GM23338 (cell line): ENCODE data around the gene NOTCH1. TPM values are rescaled to one million over a fixed set of nuclear protein-coding genes. Genes with fewer than 3 reads are reported as not detected.
A peak's percentile ranks its signal among the peaks of the same experiment; 100 is the strongest.

ENCODE experiments used
- ATAC-seq: fragments of 200-7000 bp; cut with Tn5 transposase; 3 replicates; pipeline ENCODE4 v1.9.1; 2020
- DNase-seq: peaks from one replicate; pipeline ENCODE4 v3.0.0-alpha.2; 2015; ENCODE audit warnings: low spot score
- H2AFZ ChIP-seq: fragments of 200-600 bp; sonication (generic); 2 replicates; pipeline ENCODE4 v1.8.0; 2016; ENCODE audit warnings: antibody characterized with exemption, mild to moderate bottlenecking, moderate library complexity
- H3F3A ChIP-seq: fragments of 200-600 bp; sonication (generic); replicated peaks from 2 replicates; pipeline ENCODE4 v1.8.0; 2017; ENCODE audit warnings: antibody characterized with exemption, mixed run types, low read depth
- H3K27ac ChIP-seq: fragments of 200-600 bp; sonication (generic); 2 replicates; pipeline ENCODE4 v1.6.1; 2016; ENCODE audit warnings: low read depth
- H3K27me3 ChIP-seq: fragments of 200-600 bp; sonication (generic); 2 replicates; pipeline ENCODE4 v1.8.0; 2016; ENCODE audit warnings: mild to moderate bottlenecking, mixed run types, moderate library complexity; ENCODE audit not compliant: insufficient read depth
- H3K36me3 ChIP-seq: fragments of 200-600 bp; sonication (generic); 2 replicates; pipeline ENCODE4 v1.8.0; 2016; ENCODE audit warnings: mild to moderate bottlenecking; ENCODE audit not compliant: insufficient read depth
- H3K4me1 ChIP-seq: fragments of 200-600 bp; sonication (generic); 2 replicates; pipeline ENCODE4 v1.8.0; 2016; ENCODE audit warnings: mild to moderate bottlenecking, moderate library complexity; ENCODE audit not compliant: insufficient read depth
- H3K4me2 ChIP-seq: fragments of 200-600 bp; sonication (generic); 2 replicates; pipeline ENCODE4 v1.7.1; 2017; ENCODE audit warnings: mixed run types
- H3K4me3 ChIP-seq: fragments of 200-600 bp; sonication (generic); 2 replicates; pipeline ENCODE4 v1.6.1; 2016; ENCODE audit warnings: mixed run types
- H3K79me2 ChIP-seq: fragments of 200-600 bp; sonication (generic); replicated peaks from 2 replicates; pipeline ENCODE4 v1.8.0; 2017; ENCODE audit warnings: mild to moderate bottlenecking; ENCODE audit not compliant: insufficient read depth
- H3K9me2 ChIP-seq: fragments of 200-600 bp; sonication (generic); 2 replicates; pipeline ENCODE4 v1.8.0; 2017; ENCODE audit not compliant: insufficient read depth
- H4K20me1 ChIP-seq: fragments of 200-600 bp; sonication (generic); replicated peaks from 2 replicates; pipeline ENCODE4 v1.8.0; 2017; ENCODE audit warnings: mild to moderate bottlenecking; ENCODE audit not compliant: insufficient read depth
- H3K27ac Mint-ChIP-seq: 2 replicates; pipeline ENCODE4 v1.8.0; 2020; ENCODE audit warnings: inconsistent platforms, mild to moderate bottlenecking, moderate library complexity, mixed read lengths
- H3K27me3 Mint-ChIP-seq: 3 replicates; pipeline ENCODE4 v1.8.0; 2022; ENCODE audit warnings: low read depth, mild to moderate bottlenecking, moderate library complexity, mixed read lengths, inconsistent platforms; ENCODE audit not compliant: insufficient read depth, poor library complexity
- H3K36me3 Mint-ChIP-seq: 3 replicates; pipeline ENCODE4 v1.8.0; 2021; ENCODE audit warnings: low read depth, mild to moderate bottlenecking, inconsistent platforms, moderate library complexity, mixed read lengths
- H3K4me1 Mint-ChIP-seq: 3 replicates; pipeline ENCODE4 v1.8.0; 2020; ENCODE audit warnings: mild to moderate bottlenecking, inconsistent platforms, mixed read lengths
- H3K4me3 Mint-ChIP-seq: 3 replicates; pipeline ENCODE4 v1.8.0; 2021; ENCODE audit warnings: moderate library complexity, mild to moderate bottlenecking, inconsistent platforms, mixed read lengths
- H3K9me3 Mint-ChIP-seq: 3 replicates; pipeline ENCODE4 v1.8.0; 2020; ENCODE audit warnings: moderate library complexity, mild to moderate bottlenecking, inconsistent platforms, mixed read lengths
- CREB1 ChIP-seq: fragments of 250-450 bp; sonication (Bioruptor Pico); IDR thresholded peaks from 2 replicates; pipeline ENCODE4 v1.5.0; 2020; ENCODE audit warnings: low read depth, mild to moderate bottlenecking, moderate library complexity
- EZH2phosphoT487 ChIP-seq: fragments of 200-600 bp; sonication (generic); IDR thresholded peaks from one replicate; pipeline ENCODE4 v1.8.1; 2018; ENCODE audit warnings: antibody characterized with exemption; ENCODE audit not compliant: unreplicated experiment
- NANOG ChIP-seq: IDR thresholded peaks from 2 replicates; pipeline ENCODE4 v1.6.1; 2016; ENCODE audit warnings: antibody characterized with exemption, borderline replicate concordance
- POLR2AphosphoS5 ChIP-seq: IDR thresholded peaks from 2 replicates; pipeline ENCODE4 v1.6.1; 2016; ENCODE audit warnings: antibody characterized with exemption, low read depth
- STAT1 ChIP-seq: IDR thresholded peaks from one replicate; pipeline ENCODE4 v1.6.1; 2016; ENCODE audit warnings: antibody characterized with exemption; ENCODE audit not compliant: unreplicated experiment
- ZNF114 ChIP-seq: fragments of 250-450 bp; sonication (Bioruptor Pico); IDR thresholded peaks from 2 replicates; pipeline ENCODE4 v1.5.0; 2020; ENCODE audit warnings: mild to moderate bottlenecking, moderate library complexity
- ZNF462 ChIP-seq: fragments of 250-450 bp; sonication (Bioruptor Pico); IDR thresholded peaks from 2 replicates; pipeline ENCODE4 v1.5.0; 2020; ENCODE audit warnings: mild to moderate bottlenecking, moderate library complexity
- polyA plus RNA-seq: library from polyadenylated mRNA; unstranded; fragments of >200 nt; fragmentation: Nextera tagmentation; extraction: Ambion mirVana; gene quantifications from 2 replicates; pipeline ENCODE4 v1.2.1, GENCODE V29; 2016
- total RNA-seq: library from RNA; depleted of rRNA; stranded (reverse); fragments of >200 nt; shearing (Covaris generic); gene quantifications from 2 replicates; pipeline ENCODE4 v1.2.3, GENCODE V29; 2014
- TF ChIP-seq, protein P1 (sequence below), 2 experiments: fragments of 200-600 bp in 1 of 2; sonication (generic) in 1 of 2; conservative IDR thresholded peaks; 2 replicates each; pipeline versions ENCODE4 v1.5.1 to v1.6.1; 2016 to 2017; ENCODE audit warnings: antibody characterized with exemption in 2 of 2, low read depth in 2 of 2, mild to moderate bottlenecking in 2 of 2, moderate library complexity in 1 of 2

Gene NOTCH1
- total and polyA plus RNA-seq, 2 experiments from 2014 or later, result 9.9 to 97.2 TPM

GRCh38 chr9:136588663-136589464, 43.0 kb upstream of the NOTCH1 start:
- ATAC-seq (peak; percentile 6), DNase-seq (no peak)
- Histone ChIP-seq H3K27me3 (no peaks in the 10 kb centered on the region), H2AFZ (no peak overlapping the region), H3K9me2 (no peaks in the 10 kb centered on the region), H3K4me1 (peaks cover 21% of the 10 kb centered on the region), H3K4me3 (peak overlapping the region; percentile 30), H3F3A (peaks cover 18% of the 10 kb centered on the region; the same call in 1 of the 2 replicates), H3K36me3 (no peaks in the 10 kb centered on the region), H4K20me1 (no peaks in the 10 kb centered on the region), H3K4me2 (peak overlapping the region; percentile 67), H3K27ac (peak overlapping the region; percentile 99), H3K79me2 (no peaks in the 10 kb centered on the region)
- peak overlapping the region; percentile 97 for H3K27ac Mint-ChIP-seq
- H3K4me1 Mint-ChIP-seq, result peaks cover 43% of the 10 kb centered on the region
- TF ChIP-seq POLR2AphosphoS5 (peak; percentile 11; the same call in 1 of the 2 replicates), EZH2phosphoT487 (no peak)
- no peaks in the 10 kb centered on the region for H3K36me3 Mint-ChIP-seq
- 0 out of 3 replicates have a peak, but pooled peaks cover 8% of the 10 kb centered on the region for H3K9me3 Mint-ChIP-seq
- H3K4me3 Mint-ChIP-seq, result peak overlapping the region; percentile 59
- H3K27me3 Mint-ChIP-seq, result peaks cover 21% of the 10 kb centered on the region

- peak; percentile 64 for ATAC-seq
- peak; percentile 99 for DNase-seq
- H2AFZ ChIP-seq, result no peak overlapping the region
- Mint-ChIP-seq H3K4me3 (peak overlapping the region; percentile 59), H3K27ac (peak overlapping the region; percentile 97), H3K27me3 (peaks cover 21% of the 10 kb centered on the region), H3K9me3 (0 out of 3 replicates have a peak, but pooled peaks cover 8% of the 10 kb centered on the region), H3K4me1 (peaks cover 43% of the 10 kb centered on the region), H3K36me3 (no peaks in the 10 kb centered on the region)
- H4K20me1 ChIP-seq, result no peaks in the 10 kb centered on the region
- H3K27ac ChIP-seq, result peak overlapping the region; percentile 99
- H3K79me2 ChIP-seq, result no peaks in the 10 kb centered on the region
- peak overlapping the region; percentile 79 for H3K4me2 ChIP-seq
- peaks cover 21% of the 10 kb centered on the region for H3K4me1 ChIP-seq
- no peaks in the 10 kb centered on the region for H3K27me3 ChIP-seq
- H3F3A ChIP-seq, result peaks cover 18% of the 10 kb centered on the region; the same call in 1 of the 2 replicates
- peak overlapping the region; percentile 30 for H3K4me3 ChIP-seq
- no peaks in the 10 kb centered on the region for H3K9me2 ChIP-seq
- H3K36me3 ChIP-seq, result no peaks in the 10 kb centered on the region
- TF ChIP-seq ZNF462 (CRISPR knock-in tag) (no peak), NANOG (no peak), POLR2AphosphoS5 (peak; percentile 7; the same call in 1 of the 2 replicates), ZNF114 (no peak), STAT1 (no peak), CREB1 (no peak)
- TF ChIP-seq, protein P1, sequence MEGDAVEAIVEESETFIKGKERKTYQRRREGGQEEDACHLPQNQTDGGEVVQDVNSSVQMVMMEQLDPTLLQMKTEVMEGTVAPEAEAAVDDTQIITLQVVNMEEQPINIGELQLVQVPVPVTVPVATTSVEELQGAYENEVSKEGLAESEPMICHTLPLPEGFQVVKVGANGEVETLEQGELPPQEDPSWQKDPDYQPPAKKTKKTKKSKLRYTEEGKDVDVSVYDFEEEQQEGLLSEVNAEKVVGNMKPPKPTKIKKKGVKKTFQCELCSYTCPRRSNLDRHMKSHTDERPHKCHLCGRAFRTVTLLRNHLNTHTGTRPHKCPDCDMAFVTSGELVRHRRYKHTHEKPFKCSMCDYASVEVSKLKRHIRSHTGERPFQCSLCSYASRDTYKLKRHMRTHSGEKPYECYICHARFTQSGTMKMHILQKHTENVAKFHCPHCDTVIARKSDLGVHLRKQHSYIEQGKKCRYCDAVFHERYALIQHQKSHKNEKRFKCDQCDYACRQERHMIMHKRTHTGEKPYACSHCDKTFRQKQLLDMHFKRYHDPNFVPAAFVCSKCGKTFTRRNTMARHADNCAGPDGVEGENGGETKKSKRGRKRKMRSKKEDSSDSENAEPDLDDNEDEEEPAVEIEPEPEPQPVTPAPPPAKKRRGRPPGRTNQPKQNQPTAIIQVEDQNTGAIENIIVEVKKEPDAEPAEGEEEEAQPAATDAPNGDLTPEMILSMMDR (conservative IDR thresholded peaks at IDR 0.05; ENCODE audit: low read depth in 2 of 2), result no peak
These were observed 42.3 kb upstream of the NOTCH1 start for GRCh38 chr9:136587944-136588662.
